ENCODE data around the gene TROAP.
A peak's percentile ranks its signal among the peaks of the same experiment; 100 is the strongest.
"Not testable (repeated sequence)": the region's sequence is repeated elsewhere in the genome, so short reads cannot be mapped to it uniquely, and the experiment has no call there.

TROAP gene

DNA sequence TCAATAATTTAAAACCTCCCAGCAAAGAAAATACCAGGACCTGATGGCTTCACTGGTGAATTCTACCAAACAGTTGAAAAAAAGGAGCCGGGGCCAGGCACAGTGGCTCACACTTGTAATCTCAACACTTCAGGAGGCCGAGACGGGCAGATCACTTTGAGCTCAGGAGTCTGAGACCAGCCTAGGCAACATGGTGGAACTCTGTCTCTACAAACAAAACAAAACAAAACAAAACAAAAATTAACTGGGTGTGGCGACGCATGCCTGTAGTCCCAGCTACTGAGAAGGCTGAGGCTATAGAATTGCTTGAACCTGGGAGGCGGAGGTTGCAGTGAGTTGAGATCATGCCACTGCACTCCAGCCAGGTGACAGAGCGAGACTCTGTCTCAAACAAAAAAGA lies 13.7 kb upstream of the TROAP start:
- Mint-ChIP-seq H3K36me3 (no peaks in the 10 kb centered on the region), H3K9me3 (no peaks in the 10 kb centered on the region), H3K4me3 (no peak overlapping the region), H3K27me3 (peaks cover 21% of the 10 kb centered on the region), H3K27ac (no peak overlapping the region), H3K4me1 (no peaks in the 10 kb centered on the region)

DNA sequence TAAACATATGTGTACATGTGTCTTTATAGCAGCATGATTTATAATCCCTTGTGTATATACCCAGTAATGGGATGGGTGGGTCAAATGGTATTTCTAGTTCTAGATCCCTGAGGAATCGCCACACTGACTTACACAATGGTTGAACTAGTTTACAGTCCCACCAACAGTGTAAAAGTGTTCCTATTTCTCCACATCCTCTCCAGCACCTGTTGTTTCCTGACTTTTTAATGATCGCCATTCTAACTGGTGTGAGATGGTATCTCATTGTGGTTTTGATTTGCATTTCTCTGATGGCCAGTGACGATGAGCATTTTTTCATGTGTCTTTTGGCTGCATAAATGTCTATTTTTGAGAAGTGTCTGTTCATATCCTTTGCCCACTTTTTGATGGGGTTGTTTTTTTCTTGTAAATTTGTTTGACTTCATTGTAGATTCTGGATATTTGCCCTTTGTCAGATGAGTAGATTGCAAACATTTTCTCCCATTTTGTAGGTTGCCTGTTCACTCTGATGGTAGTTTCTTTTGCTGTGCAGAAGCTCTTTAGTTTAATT lies 12.5 kb upstream of the TROAP start:
- H3K9me3 Mint-ChIP-seq, H3K4me1 Mint-ChIP-seq, H3K4me3 Mint-ChIP-seq, H3K36me3 Mint-ChIP-seq, H3K27ac Mint-ChIP-seq: not testable (repeated sequence)
- H3K27me3 Mint-ChIP-seq = peaks cover 18% of the 10 kb centered on the region

DNA sequence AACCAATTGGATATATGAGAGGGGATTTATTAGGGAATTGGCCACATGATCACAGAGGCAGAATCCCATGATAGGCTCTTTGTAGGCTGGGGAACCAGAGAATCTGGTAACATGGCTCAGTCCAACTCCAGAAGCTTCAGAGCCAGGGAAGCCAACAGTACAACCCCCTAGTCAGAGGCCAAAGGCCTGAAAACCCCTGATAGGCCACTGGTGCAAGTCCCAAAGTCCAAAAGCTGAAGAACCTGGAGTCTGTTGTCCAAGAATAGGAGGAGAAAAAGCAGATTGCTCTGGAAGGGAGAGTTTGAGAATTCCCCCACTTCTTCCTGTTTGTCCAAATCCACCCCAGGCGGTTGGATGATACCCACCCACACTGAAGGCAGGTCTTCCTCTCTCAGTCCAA lies 8.2 kb upstream of the TROAP start:
- Mint-ChIP-seq H3K4me3 (no peak overlapping the region), H3K27ac (no peak overlapping the region), H3K27me3 (peaks cover 7% of the 10 kb centered on the region), H3K36me3 (no peaks in the 10 kb centered on the region), H3K4me1 (no peaks in the 10 kb centered on the region), H3K9me3 (no peaks in the 10 kb centered on the region)

DNA sequence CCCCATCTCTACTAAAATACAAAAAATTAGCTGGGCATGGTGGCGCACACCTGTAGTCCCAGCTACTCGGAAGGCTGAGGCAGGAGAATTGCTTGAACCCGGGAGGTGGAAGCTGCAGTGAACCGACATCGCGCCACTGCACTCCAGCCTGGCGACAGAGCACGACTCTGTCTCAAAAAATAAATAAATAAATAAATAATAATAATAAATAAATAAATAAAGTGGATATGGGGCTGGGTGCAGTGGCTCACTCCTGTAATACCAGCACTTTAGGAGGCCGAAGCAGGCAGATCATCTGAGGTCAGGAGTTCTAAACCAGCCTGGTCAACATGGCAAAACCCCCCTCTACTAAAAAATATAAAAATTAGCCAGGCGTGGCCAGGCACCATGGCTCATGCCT lies 5.9 kb upstream of the TROAP start:
- H3K9me3 Mint-ChIP-seq, H3K4me1 Mint-ChIP-seq, H3K27ac Mint-ChIP-seq, H3K27me3 Mint-ChIP-seq, H3K36me3 Mint-ChIP-seq, H3K4me3 Mint-ChIP-seq: not testable (repeated sequence)

DNA sequence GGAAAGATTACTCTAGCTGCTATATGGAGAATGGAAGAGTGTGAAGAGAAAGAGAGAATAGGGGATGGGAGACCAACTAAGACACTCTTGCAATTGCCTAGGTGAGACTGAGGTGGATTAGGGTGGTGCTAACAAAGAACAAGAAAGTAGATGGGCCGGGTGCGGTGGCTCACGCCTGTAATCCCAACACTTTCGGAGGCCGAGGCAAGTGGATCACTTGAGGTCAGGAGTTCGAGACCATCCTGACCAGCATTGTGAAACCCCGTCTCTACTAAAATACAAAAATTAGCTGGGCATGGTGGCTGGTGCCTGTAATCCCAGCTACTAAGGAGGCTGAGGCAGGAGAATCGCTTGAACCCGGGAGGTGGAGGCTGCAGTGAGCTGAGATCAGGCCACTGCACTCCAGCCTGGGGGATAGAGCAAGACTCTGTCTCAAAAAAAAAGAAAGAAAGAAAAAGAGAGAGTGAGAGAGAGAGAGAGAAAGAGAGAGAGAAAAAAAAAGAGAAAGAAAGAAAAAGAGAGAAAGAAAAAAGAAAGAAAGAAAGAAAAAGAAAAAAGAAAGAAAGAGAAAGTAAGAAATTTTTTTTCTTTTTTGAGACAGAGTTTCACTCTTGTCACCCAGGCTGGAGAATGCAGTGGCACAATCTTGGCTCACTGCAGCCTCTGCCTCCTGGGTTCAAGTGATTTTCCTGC lies 2.5 kb upstream of the TROAP start:
- H3K4me1 Mint-ChIP-seq = peaks cover 21% of the 10 kb centered on the region

DNA sequence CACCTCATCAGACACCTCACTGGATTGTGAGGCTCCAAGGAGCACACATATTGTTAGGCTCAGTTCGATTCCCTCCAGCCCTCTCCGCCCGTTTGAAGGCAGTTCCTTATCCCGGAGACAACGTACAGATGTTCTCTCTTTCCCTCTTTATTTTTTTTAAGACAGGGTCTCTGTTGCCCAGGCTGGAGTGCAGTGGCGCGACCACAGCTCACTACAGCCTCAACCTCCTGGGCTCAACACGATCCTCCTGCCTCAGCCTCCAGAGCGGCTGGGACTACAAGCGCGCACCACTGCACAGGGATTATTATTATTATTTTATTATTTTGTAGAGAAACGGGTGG lies 718 bp upstream of the TROAP start:
- H3K9me3 Mint-ChIP-seq = no peaks in the 10 kb centered on the region
- peak overlapping the region; percentile 87 for H3K27ac Mint-ChIP-seq
- peaks cover 21% of the 10 kb centered on the region for H3K4me1 Mint-ChIP-seq
- peak overlapping the region; percentile 96 for H3K4me3 Mint-ChIP-seq
- H3K36me3 Mint-ChIP-seq = no peaks in the 10 kb centered on the region
- H3K27me3 Mint-ChIP-seq = no peaks in the 10 kb centered on the region

More for the DNA sequence above, 2.5 kb upstream of the TROAP start:
- not testable (repeated sequence) for H3K36me3 Mint-ChIP-seq, H3K27me3 Mint-ChIP-seq, H3K9me3 Mint-ChIP-seq, H3K27ac Mint-ChIP-seq
- H3K4me3 Mint-ChIP-seq = peak overlapping the region; percentile 60

DNA sequence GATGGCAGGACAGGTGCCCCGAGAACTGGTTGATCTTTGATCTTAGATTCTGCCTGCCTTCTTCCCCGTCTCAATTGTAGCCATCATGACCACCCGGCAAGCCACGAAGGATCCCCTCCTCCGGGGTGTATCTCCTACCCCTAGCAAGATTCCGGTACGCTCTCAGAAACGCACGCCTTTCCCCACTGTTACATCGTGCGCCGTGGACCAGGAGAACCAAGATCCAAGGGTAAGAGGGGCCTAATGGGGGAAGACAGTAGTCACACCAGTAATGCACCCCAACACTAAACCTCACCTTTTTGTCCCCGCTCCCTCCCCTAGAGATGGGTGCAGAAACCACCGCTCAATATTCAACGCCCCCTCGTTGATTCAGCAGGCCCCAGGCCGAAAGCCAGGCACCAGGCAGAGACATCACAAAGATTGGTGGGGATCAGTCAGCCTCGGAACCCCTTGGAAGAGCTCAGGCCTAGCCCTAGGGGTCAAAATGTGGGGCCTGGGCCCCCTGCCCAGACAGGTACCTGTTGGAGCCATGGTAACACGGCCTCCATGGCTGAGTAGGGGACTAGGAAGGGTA lies 556 bp downstream of the TROAP start:
- Mint-ChIP-seq H3K9me3 (no peaks in the 10 kb centered on the region), H3K4me1 (peaks cover 21% of the 10 kb centered on the region), H3K27me3 (no peaks in the 10 kb centered on the region), H3K36me3 (no peaks in the 10 kb centered on the region), H3K27ac (no peak overlapping the region), H3K4me3 (peak overlapping the region; percentile 96)

DNA sequence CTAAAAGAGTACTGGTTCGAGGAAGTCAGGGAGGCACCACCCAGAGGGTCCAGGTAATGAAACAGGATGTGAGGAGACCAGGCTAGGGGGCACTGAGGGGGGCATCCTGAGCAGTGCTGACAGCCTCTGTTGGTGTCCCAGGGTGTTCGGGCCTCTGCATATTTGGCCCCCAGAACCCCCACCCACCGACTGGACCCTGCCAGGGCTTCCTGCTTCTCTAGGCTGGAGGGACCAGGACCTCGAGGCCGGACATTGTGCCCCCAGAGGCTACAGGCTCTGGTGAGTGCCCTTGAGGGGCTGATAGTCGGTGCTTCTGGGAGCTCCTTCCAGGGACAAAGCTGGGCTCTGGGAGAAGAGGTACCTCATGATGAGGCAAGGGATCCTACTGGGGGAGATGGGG lies 2.6 kb downstream of the TROAP start:
- H3K27ac Mint-ChIP-seq = no peak overlapping the region
- no peaks in the 10 kb centered on the region for H3K27me3 Mint-ChIP-seq
- H3K9me3 Mint-ChIP-seq = no peaks in the 10 kb centered on the region
- H3K4me1 Mint-ChIP-seq = peaks cover 21% of the 10 kb centered on the region
- no peaks in the 10 kb centered on the region for H3K36me3 Mint-ChIP-seq
- no peak overlapping the region for H3K4me3 Mint-ChIP-seq

DNA sequence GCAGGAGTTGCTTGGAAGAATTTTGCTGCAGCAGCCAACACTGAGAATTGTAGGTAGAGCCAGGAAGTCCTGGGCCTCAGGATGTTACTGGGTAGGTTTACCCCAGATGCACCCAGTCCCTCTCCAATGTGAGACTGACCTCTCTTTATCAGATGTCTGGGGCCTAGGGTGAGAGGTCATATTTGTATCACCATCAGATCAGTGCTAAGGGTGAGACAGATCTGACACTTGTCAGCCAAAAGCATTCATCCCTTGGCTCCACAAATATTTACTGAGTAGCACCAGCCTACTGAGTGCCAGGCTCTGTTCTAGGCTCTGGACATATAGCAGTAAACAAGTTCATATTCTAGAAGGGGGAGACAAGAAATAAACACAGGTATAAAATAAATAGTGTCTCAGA lies 4.3 kb downstream of the TROAP start:
- Mint-ChIP-seq H3K4me3 (no peak overlapping the region), H3K27me3 (peaks cover 10% of the 10 kb centered on the region), H3K4me1 (peaks cover 12% of the 10 kb centered on the region), H3K9me3 (no peaks in the 10 kb centered on the region), H3K36me3 (no peaks in the 10 kb centered on the region), H3K27ac (no peak overlapping the region)

DNA sequence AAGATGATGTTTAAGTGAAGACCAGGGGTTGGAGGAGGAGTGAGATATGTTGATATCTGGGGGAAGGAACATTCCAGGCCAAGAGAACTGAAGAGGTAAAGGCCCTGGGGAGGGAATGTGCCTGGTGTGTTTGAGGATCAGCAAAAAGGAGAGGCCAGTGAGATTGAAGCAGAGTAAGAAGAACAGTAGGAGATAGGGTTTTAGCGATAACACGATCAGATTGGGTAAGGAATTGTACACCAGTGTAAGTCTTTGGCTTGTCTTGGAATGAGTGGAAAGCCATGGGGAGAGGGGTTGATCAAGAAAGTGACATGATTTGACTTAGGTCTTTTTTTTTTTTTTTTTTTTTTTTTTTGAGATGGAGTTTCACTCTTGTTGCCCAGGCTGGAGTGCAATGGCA lies 4.8 kb downstream of the TROAP start:
- H3K4me1 Mint-ChIP-seq = peaks cover 9% of the 10 kb centered on the region
- no peak overlapping the region for H3K4me3 Mint-ChIP-seq
- H3K9me3 Mint-ChIP-seq = no peaks in the 10 kb centered on the region
- H3K27me3 Mint-ChIP-seq = peaks cover 10% of the 10 kb centered on the region
- no peaks in the 10 kb centered on the region for H3K36me3 Mint-ChIP-seq
- H3K27ac Mint-ChIP-seq = no peak overlapping the region

DNA sequence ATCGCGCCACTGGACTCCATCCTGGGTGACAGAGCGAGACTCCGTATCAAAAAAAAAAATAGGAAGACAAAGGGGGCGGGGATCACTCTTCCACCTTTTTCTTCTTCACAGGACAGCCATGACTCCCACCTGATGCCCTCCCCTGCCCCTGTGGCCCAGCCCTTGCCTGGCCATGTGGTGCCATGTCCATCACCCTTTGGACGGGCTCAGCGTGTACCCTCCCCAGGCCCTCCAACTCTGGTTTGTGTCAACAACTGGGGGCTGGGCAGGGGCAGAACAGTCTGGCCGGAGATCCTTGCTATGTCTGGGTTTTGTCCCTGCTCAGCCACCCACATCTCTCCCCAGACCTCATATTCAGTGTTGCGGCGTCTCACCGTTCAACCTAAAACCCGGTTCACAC lies 5.8 kb downstream of the TROAP start:
- no peak overlapping the region for H3K4me3 Mint-ChIP-seq
- H3K36me3 Mint-ChIP-seq = no peaks in the 10 kb centered on the region
- H3K9me3 Mint-ChIP-seq = no peaks in the 10 kb centered on the region
- peaks cover 14% of the 10 kb centered on the region for H3K27me3 Mint-ChIP-seq
- no peak overlapping the region for H3K27ac Mint-ChIP-seq
- H3K4me1 Mint-ChIP-seq = peaks cover 4% of the 10 kb centered on the region

DNA sequence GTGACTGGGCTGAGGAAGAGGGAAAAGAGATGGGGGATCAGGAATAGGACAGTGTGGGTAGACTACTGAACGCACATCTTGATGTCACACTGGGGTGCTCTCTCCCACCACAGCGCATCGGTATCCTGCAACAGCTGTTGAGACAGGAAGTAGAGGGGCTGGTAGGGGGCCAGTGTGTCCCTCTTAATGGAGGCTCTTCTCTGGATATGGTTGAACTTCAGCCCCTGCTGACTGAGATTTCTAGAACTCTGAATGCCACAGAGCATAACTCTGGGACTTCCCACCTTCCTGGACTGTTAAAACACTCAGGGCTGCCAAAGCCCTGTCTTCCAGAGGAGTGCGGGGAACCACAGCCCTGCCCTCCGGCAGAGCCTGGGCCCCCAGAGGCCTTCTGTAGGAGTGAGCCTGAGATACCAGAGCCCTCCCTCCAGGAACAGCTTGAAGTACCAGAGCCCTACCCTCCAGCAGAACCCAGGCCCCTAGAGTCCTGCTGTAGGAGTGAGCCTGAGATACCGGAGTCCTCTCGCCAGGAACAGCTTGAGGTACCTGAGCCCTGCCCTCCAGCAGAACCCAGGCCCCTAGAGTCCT lies 7.1 kb downstream of the TROAP start:
- H3K27ac Mint-ChIP-seq = peak overlapping the region; percentile 36
- H3K27me3 Mint-ChIP-seq = peaks cover 20% of the 10 kb centered on the region
- H3K4me1 Mint-ChIP-seq = peaks cover 4% of the 10 kb centered on the region
- H3K4me3 Mint-ChIP-seq = no peak overlapping the region
- H3K9me3 Mint-ChIP-seq = no peaks in the 10 kb centered on the region
- H3K36me3 Mint-ChIP-seq = no peaks in the 10 kb centered on the region

DNA sequence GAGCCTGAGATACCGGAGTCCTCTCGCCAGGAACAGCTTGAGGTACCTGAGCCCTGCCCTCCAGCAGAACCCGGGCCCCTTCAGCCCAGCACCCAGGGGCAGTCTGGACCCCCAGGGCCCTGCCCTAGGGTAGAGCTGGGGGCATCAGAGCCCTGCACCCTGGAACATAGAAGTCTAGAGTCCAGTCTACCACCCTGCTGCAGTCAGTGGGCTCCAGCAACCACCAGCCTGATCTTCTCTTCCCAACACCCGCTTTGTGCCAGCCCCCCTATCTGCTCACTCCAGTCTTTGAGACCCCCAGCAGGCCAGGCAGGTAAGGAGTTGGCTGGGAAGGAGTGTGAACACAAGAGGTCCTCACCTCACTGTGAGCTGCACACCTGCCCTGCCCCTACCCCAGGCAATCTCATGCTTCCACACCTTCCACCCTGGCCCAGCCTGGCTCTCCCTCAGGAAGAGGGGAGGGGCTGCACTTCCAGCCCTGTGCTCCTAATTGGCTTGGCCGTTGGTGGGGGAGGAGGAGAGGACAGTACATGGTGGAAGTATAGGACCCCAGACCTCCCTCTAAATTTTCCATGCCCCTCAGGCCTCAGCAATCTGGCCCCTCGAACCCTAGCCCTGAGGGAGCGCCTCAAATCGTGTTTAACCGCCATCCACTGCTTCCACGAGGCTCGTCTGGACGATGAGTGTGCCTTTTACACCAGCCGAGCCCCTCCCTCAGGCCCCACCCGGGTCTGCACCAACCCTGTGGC lies 7.8 kb downstream of the TROAP start:
- H3K4me3 Mint-ChIP-seq = no peak overlapping the region
- peaks cover 9% of the 10 kb centered on the region for H3K4me1 Mint-ChIP-seq
- no peaks in the 10 kb centered on the region for H3K9me3 Mint-ChIP-seq
- no peak overlapping the region for H3K27ac Mint-ChIP-seq
- H3K36me3 Mint-ChIP-seq = peaks cover 2% of the 10 kb centered on the region
- peaks cover 27% of the 10 kb centered on the region for H3K27me3 Mint-ChIP-seq

DNA sequence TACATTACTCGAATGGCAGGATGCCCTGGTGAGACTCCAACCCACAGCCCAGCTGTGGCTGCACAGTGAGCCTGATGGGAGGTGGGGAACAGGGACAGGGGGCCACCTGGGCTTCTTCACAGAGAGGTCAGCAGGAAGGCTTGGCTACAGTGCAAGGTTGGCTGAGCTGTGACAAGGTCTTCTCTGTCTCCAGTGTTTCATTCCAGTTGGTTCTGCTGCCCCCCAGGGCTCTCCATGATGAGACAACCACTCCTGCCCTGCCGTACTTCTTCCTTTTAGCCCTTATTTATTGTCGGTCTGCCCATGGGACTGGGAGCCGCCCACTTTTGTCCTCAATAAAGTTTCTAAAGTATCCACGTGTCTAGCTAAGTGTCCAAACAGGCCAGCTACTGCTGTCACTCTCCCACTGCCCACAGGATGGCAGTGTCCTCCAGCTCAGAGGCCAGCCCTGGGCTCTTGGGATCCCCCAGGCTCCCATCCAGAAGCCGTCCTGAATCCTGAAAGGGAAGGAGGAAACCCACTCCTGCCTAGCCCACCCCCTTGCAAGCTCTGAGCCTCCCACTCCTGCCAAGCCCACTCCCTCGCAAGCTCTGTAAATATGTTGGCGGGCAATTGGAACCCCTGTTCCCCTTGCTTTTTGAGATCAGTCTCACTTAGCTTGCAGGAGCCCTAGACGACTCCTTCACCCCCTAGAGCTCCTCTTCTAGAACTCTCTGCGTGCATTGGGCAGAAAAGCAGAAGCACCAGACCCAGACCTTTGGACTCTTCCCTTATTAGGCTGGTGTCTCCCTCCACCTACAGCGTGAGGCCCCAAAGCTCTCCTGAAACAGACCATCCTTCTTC lies 8.5 kb downstream of the TROAP start:
- H3K36me3 Mint-ChIP-seq = peaks cover 2% of the 10 kb centered on the region
- peaks cover 10% of the 10 kb centered on the region for H3K4me1 Mint-ChIP-seq
- H3K27ac Mint-ChIP-seq = no peak overlapping the region
- H3K27me3 Mint-ChIP-seq = peaks cover 27% of the 10 kb centered on the region
- no peaks in the 10 kb centered on the region for H3K9me3 Mint-ChIP-seq
- H3K4me3 Mint-ChIP-seq = no peak overlapping the region

DNA sequence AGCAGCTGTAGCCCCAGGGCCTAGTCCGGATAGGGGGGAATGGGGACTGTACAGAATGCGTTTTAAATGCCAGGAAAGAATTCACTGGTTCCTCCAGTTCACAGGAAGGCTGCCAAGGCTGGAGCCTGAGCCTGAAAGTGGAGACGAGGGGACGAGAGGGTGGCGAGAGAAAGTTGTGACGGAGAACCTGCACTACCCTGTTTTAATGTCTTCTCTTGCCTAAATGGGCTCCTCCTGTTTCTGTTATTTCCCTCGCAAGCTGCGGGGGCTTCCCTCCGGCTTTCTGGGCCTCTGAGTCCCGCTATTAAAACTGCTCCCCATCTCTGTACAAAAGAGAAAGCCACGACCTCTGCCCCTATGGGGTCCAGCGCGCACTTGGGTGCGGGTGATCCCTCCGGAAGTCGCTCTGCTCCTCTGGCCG lies 9.4 kb downstream of the TROAP start:
- H3K9me3 Mint-ChIP-seq = no peaks in the 10 kb centered on the region
- H3K4me1 Mint-ChIP-seq = peaks cover 18% of the 10 kb centered on the region
- no peak overlapping the region for H3K27ac Mint-ChIP-seq
- H3K27me3 Mint-ChIP-seq = peaks cover 33% of the 10 kb centered on the region
- no peak overlapping the region for H3K4me3 Mint-ChIP-seq
- peaks cover 2% of the 10 kb centered on the region for H3K36me3 Mint-ChIP-seq
